Activated CD8-positive, alpha-beta T cell treated with anti-CD3 and anti-CD28 coated beads, Interleukin-2, amount 10 ng/mL, durations not matched to agents 7 days and 5 days (primary cell): ENCODE measurements around the gene CDCA5. TPM values are rescaled to one million over a fixed set of nuclear protein-coding genes. Genes with fewer than 3 reads are reported as not detected.

Experiments
- ATAC-seq: fragments of 150-1000 bp; cut with Tn5 transposase; one replicate; pipeline ENCODE4 v1.10.0; 2021; ENCODE audit warnings: moderate library complexity
- CTCF ChIA-PET: fragments of 350-600 bp; sonication (Branson Sonifier 250); formaldehyde crosslinking; loops from one replicate; lab custom pipeline; 2021; ENCODE audit warnings: antibody characterized with exemption; lab: Charles Lee
- POLR2A ChIA-PET: fragments of 350-600 bp; sonication (Branson Sonifier 250); formaldehyde crosslinking; loops from one replicate; lab custom pipeline; 2021; ENCODE audit warnings: antibody characterized with exemption; lab: Charles Lee
- DNase-seq: peaks from one replicate; pipeline ENCODE4 v3.0.0-alpha.2; 2020
- H3K27ac Mint-ChIP-seq: one replicate; pipeline ENCODE4 v1.8.0; 2021; ENCODE audit warnings: mild to moderate bottlenecking, mixed read lengths
- H3K27me3 Mint-ChIP-seq: one replicate; pipeline ENCODE4 v1.8.0; 2021; ENCODE audit warnings: low read depth, mixed read lengths
- H3K36me3 Mint-ChIP-seq: one replicate; pipeline ENCODE4 v1.8.0; 2021; ENCODE audit warnings: low read depth, mixed read lengths
- H3K4me1 Mint-ChIP-seq: one replicate; pipeline ENCODE4 v1.8.0; 2021; ENCODE audit warnings: low read depth, mixed read lengths
- H3K4me3 Mint-ChIP-seq: one replicate; pipeline ENCODE4 v1.8.0; 2021; ENCODE audit warnings: mild to moderate bottlenecking, mixed read lengths
- H3K9me3 Mint-ChIP-seq: one replicate; pipeline ENCODE4 v1.8.0; 2022; ENCODE audit warnings: mixed read lengths; ENCODE audit not compliant: insufficient read depth
- microRNA-seq: library from miRNA; unstranded; fragments of <30 nt; microRNA quantifications from one replicate; pipeline ENCODE4 v1.2.0, GENCODE V29; 2022
- total RNA-seq, 2 experiments: library from RNA; stranded (reverse); gene quantifications; one replicate each; pipeline ENCODE4 v1.2.3, GENCODE V29; 2021

The CDCA5 gene
- total RNA-seq, 2 experiments from 2014 or later: 127 to 129 TPM

GRCh38 chr11:65040520-65040846 is 43.4 kb downstream of the CDCA5 start:
- ATAC-seq: no peak
- POLR2A ChIA-PET: interaction anchor here (0.6 to 3.8 kb wide), 17 partner anchors 10 to 385 kb away, joined by 3 to 19 read pairs (median 4); partner anchors contain the start of genes ARL2, CDCA5, FAU and MRPL49
- peaks cover 33% of the 10 kb centered on the region for H3K4me1 Mint-ChIP-seq

DNA sequence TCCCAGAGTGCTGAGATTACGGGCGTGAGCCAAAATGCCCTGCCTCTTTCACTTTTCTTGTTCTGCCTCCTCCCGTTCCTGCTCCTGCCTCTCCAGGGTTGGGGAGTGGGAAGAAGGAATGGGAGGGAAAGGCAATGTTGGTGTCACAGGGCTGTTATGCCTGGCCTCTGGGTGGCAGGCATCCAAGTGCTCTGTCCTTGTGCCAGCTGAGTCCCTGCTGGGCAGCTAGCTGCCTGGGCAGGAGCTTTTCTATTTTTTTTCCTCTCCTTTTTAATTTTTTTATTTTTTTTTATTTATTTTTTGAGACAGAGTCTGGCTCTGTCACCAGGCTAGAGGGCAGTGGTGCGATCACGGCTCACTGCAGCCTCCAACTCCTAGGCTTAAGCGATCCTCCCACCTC is 46.9 kb downstream of the CDCA5 start:
- no peaks in the 10 kb centered on the region for H3K9me3 Mint-ChIP-seq
- H3K4me1 Mint-ChIP-seq: peaks cover 14% of the 10 kb centered on the region
- POLR2A ChIA-PET: interaction anchor here (0.6 kb wide), 2 partner anchors 60 to 173 kb away, joined by 3 read pairs; no protein-coding TSS in a partner anchor
- peaks cover 7% of the 10 kb centered on the region for H3K36me3 Mint-ChIP-seq
- DNase-seq (no peak), ATAC-seq (no peak)
- no peak overlapping the region for H3K27ac Mint-ChIP-seq
- CTCF ChIA-PET: interaction anchor here (1.0 to 2.0 kb wide), 3 partner anchors 12 to 189 kb away, joined by 3 to 5 read pairs (median 3); partner anchors contain the start of gene ARL2
- no peaks in the 10 kb centered on the region for H3K27me3 Mint-ChIP-seq
- no peak overlapping the region for H3K4me3 Mint-ChIP-seq

More at GRCh38 chr11:65040520-65040846, 43.4 kb downstream of the CDCA5 start:
- CTCF ChIA-PET: interaction anchor here (1.0 to 2.9 kb wide), 8 partner anchors 12 to 81 kb away, joined by 3 to 32 read pairs (median 5); partner anchors contain the start of genes ARL2, FAU, MRPL49 and SNX15
- Mint-ChIP-seq H3K36me3 (peaks cover 24% of the 10 kb centered on the region), H3K27me3 (no peaks in the 10 kb centered on the region), H3K9me3 (no peaks in the 10 kb centered on the region), H3K4me3 (peak overlapping the region; percentile 86), H3K27ac (peak overlapping the region; percentile 95)
- no peak for DNase-seq

GRCh38 chr11:65035579-65035978 is 48.3 kb downstream of the CDCA5 start:
- no peak for ATAC-seq
- H3K4me1 Mint-ChIP-seq: peaks cover 10% of the 10 kb centered on the region
- H3K27ac Mint-ChIP-seq: no peak overlapping the region
- no peak for DNase-seq
- no peaks in the 10 kb centered on the region for H3K27me3 Mint-ChIP-seq
- ChIA-PET CTCF (interaction anchor here (1.0 kb wide), 1 partner anchor 23 kb away, joined by 3 read pairs; no protein-coding TSS in a partner anchor), POLR2A (no interaction called here)
- peaks cover 8% of the 10 kb centered on the region for H3K36me3 Mint-ChIP-seq
- H3K9me3 Mint-ChIP-seq: no peaks in the 10 kb centered on the region
- no peak overlapping the region for H3K4me3 Mint-ChIP-seq

DNA sequence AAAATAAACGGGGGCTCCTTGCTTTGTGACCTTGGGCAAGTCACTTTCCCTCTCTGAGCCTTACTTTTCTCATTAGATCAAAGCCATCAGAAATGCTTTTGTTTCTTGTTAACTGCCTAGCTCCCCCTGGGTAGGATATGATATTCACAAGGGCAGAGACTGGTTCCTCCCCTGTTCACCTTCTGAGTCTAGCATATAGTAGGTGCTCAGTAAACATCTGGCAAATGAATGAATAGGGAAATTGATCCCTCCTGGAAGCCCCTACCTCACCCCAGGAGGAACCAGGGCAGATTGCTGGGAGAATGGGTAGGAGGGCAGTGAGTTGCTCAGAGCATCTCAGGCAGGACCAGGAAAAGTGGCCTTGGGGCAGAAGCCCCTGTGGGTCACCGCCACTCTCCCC is 49.4 kb downstream of the CDCA5 start:
- no peak for ATAC-seq
- Mint-ChIP-seq H3K4me3 (no peak overlapping the region), H3K27ac (no peak overlapping the region), H3K36me3 (peaks cover 8% of the 10 kb centered on the region), H3K9me3 (no peaks in the 10 kb centered on the region), H3K4me1 (peaks cover 3% of the 10 kb centered on the region), H3K27me3 (no peaks in the 10 kb centered on the region)
- no peak for DNase-seq
- ChIA-PET CTCF (interaction anchor here (0.7 kb wide), 1 partner anchor 131 kb away, joined by 3 read pairs; no protein-coding TSS in a partner anchor), POLR2A (no interaction called here)

GRCh38 chr11:65032216-65032615 is 51.6 kb downstream of the CDCA5 start:
- peaks cover 4% of the 10 kb centered on the region for H3K36me3 Mint-ChIP-seq
- no peak overlapping the region for H3K27ac Mint-ChIP-seq
- no peak for DNase-seq
- no peaks in the 10 kb centered on the region for H3K27me3 Mint-ChIP-seq
- no peak overlapping the region for H3K4me3 Mint-ChIP-seq
- no peak for ATAC-seq
- CTCF ChIA-PET: interaction anchor here (0.6 to 2.0 kb wide), 3 partner anchors 18 to 298 kb away, joined by 3 to 7 read pairs (median 3); partner anchors contain the start of gene ARL2
- POLR2A ChIA-PET: no interaction called here
- peaks cover 14% of the 10 kb centered on the region for H3K4me1 Mint-ChIP-seq
- H3K9me3 Mint-ChIP-seq: no peaks in the 10 kb centered on the region

Small RNA genes within 50 kb of the gene (microRNA-seq; reads per million reads assigned to microRNA genes)
- not detected for gene MIR6751

Other genes with a start within 250 kb of the CDCA5 start
- gene CDC42BPG, start 239.4 kb downstream of the CDCA5 start, total RNA-seq: 1 to 10 TPM in 1 of 2 experiments, under 1 TPM in 1; 0.61 to 1.2 TPM
- 100 to 1,000 TPM; 145 to 150 TPM for gene EHD1, start 205.4 kb downstream of the CDCA5 start, total RNA-seq
- 10 to 100 TPM; 20.6 to 23.1 TPM for gene ATG2A, start 166.8 kb downstream of the CDCA5 start, total RNA-seq
- 10 to 100 TPM; 13.7 to 14.0 TPM for gene PPP2R5B, start 159.4 kb downstream of the CDCA5 start, total RNA-seq
- gene GPHA2, start 148.1 kb downstream of the CDCA5 start, total RNA-seq: not detected
- not detected for gene MAJIN, start 111.9 kb downstream of the CDCA5 start, total RNA-seq
- gene BATF2, start 87.1 kb downstream of the CDCA5 start, total RNA-seq: under 1 TPM; 0.50 to 0.99 TPM
- 10 to 100 TPM; 69.1 to 79.2 TPM for gene ARL2, start 69.9 kb downstream of the CDCA5 start, total RNA-seq
- 10 to 100 TPM; 21.2 to 25.7 TPM for gene SNX15, start 56.6 kb downstream of the CDCA5 start, total RNA-seq
- 10 to 100 TPM; 36.3 to 36.6 TPM for gene SAC3D1, start 42.8 kb downstream of the CDCA5 start, total RNA-seq
- gene NAALADL1, start 25.5 kb downstream of the CDCA5 start, total RNA-seq: 1 to 10 TPM; 7.1 to 7.5 TPM
- 10 to 100 TPM; 28.0 to 28.8 TPM for gene ZFPL1, start 182 bp upstream of the CDCA5 start, total RNA-seq
- gene VPS51, start 12.2 kb upstream of the CDCA5 start, total RNA-seq: 100 to 1,000 TPM; 116 to 131 TPM
- 10 to 100 TPM; 25.3 to 26.1 TPM for gene TM7SF2, start 27.8 kb upstream of the CDCA5 start, total RNA-seq
- 10 to 100 TPM; 11.6 to 12.4 TPM for gene ZNHIT2, start 33.7 kb upstream of the CDCA5 start, total RNA-seq
- gene FAU, start 38.1 kb upstream of the CDCA5 start, total RNA-seq: 1,000 to 10,000 TPM in 1 of 2 experiments, 100 to 1,000 TPM in 1; 986 to 1,038 TPM
- gene MRPL49, start 38.3 kb upstream of the CDCA5 start, total RNA-seq: 10 to 100 TPM; 47.3 to 51.1 TPM
- 10 to 100 TPM; 28.7 to 33.0 TPM for gene SYVN1, start 50.5 kb upstream of the CDCA5 start, total RNA-seq
- gene SPDYC, start 86.2 kb upstream of the CDCA5 start, total RNA-seq: not detected
- 100 to 1,000 TPM; 170 to 179 TPM for gene CAPN1, start 97.9 kb upstream of the CDCA5 start, total RNA-seq
- 10 to 100 TPM; 63.6 to 76.1 TPM for gene POLA2, start 177.9 kb upstream of the CDCA5 start, total RNA-seq
- gene CDC42EP2, start 230.8 kb upstream of the CDCA5 start, total RNA-seq: 1 to 10 TPM in 1 of 2 experiments, under 1 TPM in 1; 0.29 to 1.2 TPM
- 10 to 100 TPM; 56.3 to 56.9 TPM for gene DPF2, start 249.8 kb upstream of the CDCA5 start, total RNA-seq